Right lobe of liver (tissue), 4 donors: Measurements from ENCODE around the gene CACNA2D2.

ENCODE experiments used
- POLR2A ChIP-seq: fragments of 450-650 bp; IDR thresholded peaks from one replicate; pipeline ENCODE4 v1.6.1; 2017; ENCODE audit warnings: antibody characterized with exemption, mild to moderate bottlenecking
- TF ChIP-seq, protein P1 (sequence below), 4 donors: fragments of 200-600 bp in 3 of 4; fragments of 450-650 bp in 1 of 4; IDR thresholded peaks; one replicate each; pipeline versions ENCODE4 v1.5.1 to v1.8.0; 2016 to 2022; ENCODE audit warnings: antibody characterized with exemption in 4 of 4, mild to moderate bottlenecking in 2 of 4
- donor health status: DM: no; HTN: no; CAD: no.
- donor health status: DM: no; HTN: no; CAD: no.
- donor health status: DM: no; HTN: yes; CAD: no.

DNA sequence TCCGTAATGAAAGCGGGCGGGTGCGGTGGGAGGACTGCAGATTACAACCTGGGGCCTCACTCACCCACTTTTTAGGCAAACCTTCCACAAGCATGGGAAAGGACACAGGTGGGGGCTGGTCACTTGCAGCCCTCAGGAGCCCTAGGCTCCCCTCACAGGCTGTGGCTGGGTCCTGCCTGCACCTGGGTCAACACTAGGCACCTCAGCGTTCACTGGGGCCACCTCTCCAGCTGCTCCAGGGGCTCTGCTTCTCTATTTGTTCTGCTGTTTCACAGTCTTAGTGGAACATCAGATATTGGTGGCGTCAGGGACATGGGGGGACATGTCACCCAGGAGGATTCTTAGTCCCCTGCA lies 114.0 kb downstream of the CACNA2D2 start:
- no peak for TF ChIP-seq POLR2A
- TF ChIP-seq, protein P1, sequence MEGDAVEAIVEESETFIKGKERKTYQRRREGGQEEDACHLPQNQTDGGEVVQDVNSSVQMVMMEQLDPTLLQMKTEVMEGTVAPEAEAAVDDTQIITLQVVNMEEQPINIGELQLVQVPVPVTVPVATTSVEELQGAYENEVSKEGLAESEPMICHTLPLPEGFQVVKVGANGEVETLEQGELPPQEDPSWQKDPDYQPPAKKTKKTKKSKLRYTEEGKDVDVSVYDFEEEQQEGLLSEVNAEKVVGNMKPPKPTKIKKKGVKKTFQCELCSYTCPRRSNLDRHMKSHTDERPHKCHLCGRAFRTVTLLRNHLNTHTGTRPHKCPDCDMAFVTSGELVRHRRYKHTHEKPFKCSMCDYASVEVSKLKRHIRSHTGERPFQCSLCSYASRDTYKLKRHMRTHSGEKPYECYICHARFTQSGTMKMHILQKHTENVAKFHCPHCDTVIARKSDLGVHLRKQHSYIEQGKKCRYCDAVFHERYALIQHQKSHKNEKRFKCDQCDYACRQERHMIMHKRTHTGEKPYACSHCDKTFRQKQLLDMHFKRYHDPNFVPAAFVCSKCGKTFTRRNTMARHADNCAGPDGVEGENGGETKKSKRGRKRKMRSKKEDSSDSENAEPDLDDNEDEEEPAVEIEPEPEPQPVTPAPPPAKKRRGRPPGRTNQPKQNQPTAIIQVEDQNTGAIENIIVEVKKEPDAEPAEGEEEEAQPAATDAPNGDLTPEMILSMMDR (IDR thresholded peaks at IDR 0.05) = no peak
